Duodenal mucosa (tissue), 2 donors: Measurements from ENCODE around the gene RBP3.

ENCODE experiments used
- H3K27ac ChIP-seq: one replicate; pipeline ENCODE4 v1.7.0; 2013; ENCODE audit warnings: low read depth, low read length
- H3K27me3 ChIP-seq, 2 donors: one replicate each; pipeline ENCODE4 v1.7.0; 2013; ENCODE audit warnings: low read length in 2 of 2, control low read depth in 1 of 2; ENCODE audit not compliant: insufficient read depth in 2 of 2, control insufficient read depth in 1 of 2
- H3K36me3 ChIP-seq, 2 donors: one replicate each; pipeline ENCODE4 v1.7.0; 2013; ENCODE audit warnings: low read length in 2 of 2, control low read depth in 1 of 2; ENCODE audit not compliant: insufficient read depth in 2 of 2, control insufficient read depth in 1 of 2
- H3K4me1 ChIP-seq, 2 donors: one replicate each; pipeline ENCODE4 v1.7.0; 2013; ENCODE audit warnings: low read length in 2 of 2, control low read depth in 1 of 2; ENCODE audit not compliant: insufficient read depth in 2 of 2, control insufficient read depth in 1 of 2
- H3K4me3 ChIP-seq, 2 donors: one replicate each; pipeline ENCODE4 v1.7.0; 2013; ENCODE audit warnings: low read length in 2 of 2, low read depth in 1 of 2
- H3K9ac ChIP-seq, 2 donors: one replicate each; pipeline ENCODE4 v1.7.0; 2013; ENCODE audit warnings: low read length in 2 of 2, low read depth in 1 of 2
- H3K9me3 ChIP-seq, 2 donors: one replicate each; pipeline ENCODE4 v1.7.0; 2013; ENCODE audit warnings: low read length in 2 of 2, control low read depth in 1 of 2; ENCODE audit not compliant: control insufficient read depth in 1 of 2

RBP3 gene

DNA sequence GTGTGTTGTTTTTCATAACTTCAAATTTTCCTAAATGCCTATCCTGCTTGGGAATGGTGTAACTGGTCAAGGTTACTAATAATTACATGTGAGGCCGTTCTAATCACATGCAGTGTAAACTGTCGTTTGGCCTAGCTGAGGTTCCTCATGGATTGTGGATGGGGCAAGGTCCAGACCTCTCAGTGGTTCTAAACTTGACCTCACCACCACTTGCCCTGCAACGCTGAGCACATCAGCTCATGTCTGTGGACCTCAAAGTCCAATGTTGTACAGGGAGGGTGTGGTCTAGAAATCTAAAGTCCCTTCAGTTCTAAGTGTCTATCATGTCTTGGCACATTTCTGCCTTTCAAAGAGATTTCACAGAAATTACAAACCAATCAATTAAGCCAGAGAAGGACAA is 15.6 kb downstream of the RBP3 start:
- Histone ChIP-seq H3K36me3 (peaks cover 0 to 12% of the 10 kb centered on the region in 2 donors), H3K4me3 (no peak overlapping the region), H3K9me3 (no peaks in the 10 kb centered on the region), H3K27ac (no peak overlapping the region), H3K4me1 (peaks cover 8 to 12% of the 10 kb centered on the region in 2 donors), H3K9ac (no peak overlapping the region), H3K27me3 (peaks cover 0 to 3% of the 10 kb centered on the region in 2 donors)

- Histone ChIP-seq H3K27me3 (peaks cover 0 to 3% of the 10 kb centered on the region in 2 donors), H3K36me3 (peaks cover 0 to 13% of the 10 kb centered on the region in 2 donors), H3K4me1 (peaks cover 8 to 12% of the 10 kb centered on the region in 2 donors), H3K9me3 (no peaks in the 10 kb centered on the region), H3K9ac (no peak overlapping the region), H3K4me3 (no peak overlapping the region), H3K27ac (no peak overlapping the region)
These were observed 16.2 kb downstream of the RBP3 start for GRCh38 chr10:47364366-47364765.

GRCh38 chr10:47364911-47365310 is 16.7 kb downstream of the RBP3 start:
- Histone ChIP-seq H3K9ac (no peak overlapping the region), H3K4me3 (no peak overlapping the region), H3K4me1 (peaks cover 8 to 12% of the 10 kb centered on the region in 2 donors), H3K27me3 (peaks cover 0 to 3% of the 10 kb centered on the region in 2 donors), H3K27ac (no peak overlapping the region), H3K36me3 (peaks cover 0 to 15% of the 10 kb centered on the region in 2 donors), H3K9me3 (no peaks in the 10 kb centered on the region)

DNA sequence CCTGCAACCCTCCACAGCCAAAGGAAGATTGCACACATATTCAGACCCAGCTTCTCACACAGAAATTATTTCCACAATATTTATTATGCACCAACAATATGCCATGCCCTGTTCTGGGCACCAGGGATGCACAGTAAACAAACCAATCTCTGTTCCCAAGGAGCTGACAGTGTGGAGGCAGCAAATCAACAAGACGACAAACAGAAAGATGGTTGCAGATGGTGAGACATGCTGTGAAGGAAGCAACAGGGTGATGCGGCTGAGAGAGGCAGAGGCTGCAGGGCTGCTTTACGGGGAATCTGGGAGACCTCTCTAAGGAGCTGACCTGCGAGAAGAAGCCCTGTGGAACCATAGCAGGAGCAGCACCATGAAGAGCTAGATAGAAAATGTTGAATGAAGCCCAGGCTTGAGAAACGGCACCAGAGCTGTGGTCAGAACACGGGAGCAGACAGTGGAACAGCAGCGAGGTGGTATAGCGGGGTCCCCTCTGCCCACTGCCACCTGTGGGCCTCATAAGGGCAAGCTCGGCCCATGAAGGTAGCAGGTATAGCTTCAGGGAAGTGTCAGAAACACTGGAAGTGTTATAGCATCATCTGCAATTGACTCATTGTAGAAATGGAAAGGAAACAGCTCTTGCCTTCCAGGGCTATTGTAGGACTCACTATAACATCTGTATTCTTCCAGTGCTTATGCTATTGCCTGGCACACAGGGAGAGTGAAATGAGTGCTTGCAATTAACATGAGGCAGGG is 17.4 kb downstream of the RBP3 start:
- Histone ChIP-seq H3K9ac (no peak overlapping the region), H3K27ac (no peak overlapping the region), H3K4me1 (peaks cover 8 to 12% of the 10 kb centered on the region in 2 donors), H3K9me3 (no peaks in the 10 kb centered on the region), H3K4me3 (no peak overlapping the region), H3K27me3 (peaks cover 0 to 3% of the 10 kb centered on the region in 2 donors), H3K36me3 (peaks cover 0 to 18% of the 10 kb centered on the region in 2 donors)

- Histone ChIP-seq H3K27me3 (peaks cover 0 to 3% of the 10 kb centered on the region in 2 donors), H3K9ac (no peak overlapping the region), H3K27ac (no peak overlapping the region)
These were observed 18.0 kb downstream of the RBP3 start for GRCh38 chr10:47366181-47366631.

GRCh38 chr10:47366731-47367460 is 18.7 kb downstream of the RBP3 start:
- no peak overlapping the region for H3K4me3 ChIP-seq
- H3K27me3 ChIP-seq: peaks cover 0 to 3% of the 10 kb centered on the region in 2 donors
- H3K9ac ChIP-seq: no peak overlapping the region

More at GRCh38 chr10:47366181-47366631, 18.0 kb downstream of the RBP3 start:
- H3K36me3 ChIP-seq: peaks cover 0 to 18% of the 10 kb centered on the region in 2 donors
- no peak overlapping the region for H3K4me3 ChIP-seq
- H3K9me3 ChIP-seq: no peaks in the 10 kb centered on the region
- peaks cover 8 to 12% of the 10 kb centered on the region in 2 donors for H3K4me1 ChIP-seq

DNA sequence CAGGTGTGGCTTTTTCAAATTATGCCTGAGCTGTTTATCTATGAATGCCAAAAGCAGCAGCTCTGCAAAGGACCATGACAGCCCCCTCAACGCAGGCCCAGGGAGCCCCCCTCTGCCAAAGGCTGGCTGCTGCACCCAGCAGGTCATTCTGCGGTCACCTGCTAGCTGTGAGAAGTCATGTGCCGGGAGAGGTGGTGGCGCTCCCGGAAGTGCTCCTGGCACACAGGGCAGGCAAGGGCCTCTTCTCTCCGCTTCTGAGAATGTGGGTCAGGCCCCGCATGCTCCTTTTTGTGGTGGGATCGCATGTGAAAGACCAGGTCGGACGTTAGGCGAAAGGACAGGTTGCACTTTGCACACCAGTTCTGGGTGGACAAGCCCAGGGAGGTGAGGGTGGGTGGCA is 19.5 kb downstream of the RBP3 start:
- Histone ChIP-seq H3K27me3 (peaks cover 0 to 3% of the 10 kb centered on the region in 2 donors), H3K27ac (no peak overlapping the region), H3K36me3 (peaks cover 0 to 19% of the 10 kb centered on the region in 2 donors), H3K4me3 (no peak overlapping the region), H3K9me3 (no peaks in the 10 kb centered on the region), H3K4me1 (peaks cover 8 to 12% of the 10 kb centered on the region in 2 donors), H3K9ac (no peak overlapping the region)

More at GRCh38 chr10:47366731-47367460, 18.7 kb downstream of the RBP3 start:
- Histone ChIP-seq H3K9me3 (no peaks in the 10 kb centered on the region), H3K36me3 (peaks cover 0 to 18% of the 10 kb centered on the region in 2 donors), H3K4me1 (peaks cover 8 to 12% of the 10 kb centered on the region in 2 donors), H3K27ac (no peak overlapping the region)

DNA sequence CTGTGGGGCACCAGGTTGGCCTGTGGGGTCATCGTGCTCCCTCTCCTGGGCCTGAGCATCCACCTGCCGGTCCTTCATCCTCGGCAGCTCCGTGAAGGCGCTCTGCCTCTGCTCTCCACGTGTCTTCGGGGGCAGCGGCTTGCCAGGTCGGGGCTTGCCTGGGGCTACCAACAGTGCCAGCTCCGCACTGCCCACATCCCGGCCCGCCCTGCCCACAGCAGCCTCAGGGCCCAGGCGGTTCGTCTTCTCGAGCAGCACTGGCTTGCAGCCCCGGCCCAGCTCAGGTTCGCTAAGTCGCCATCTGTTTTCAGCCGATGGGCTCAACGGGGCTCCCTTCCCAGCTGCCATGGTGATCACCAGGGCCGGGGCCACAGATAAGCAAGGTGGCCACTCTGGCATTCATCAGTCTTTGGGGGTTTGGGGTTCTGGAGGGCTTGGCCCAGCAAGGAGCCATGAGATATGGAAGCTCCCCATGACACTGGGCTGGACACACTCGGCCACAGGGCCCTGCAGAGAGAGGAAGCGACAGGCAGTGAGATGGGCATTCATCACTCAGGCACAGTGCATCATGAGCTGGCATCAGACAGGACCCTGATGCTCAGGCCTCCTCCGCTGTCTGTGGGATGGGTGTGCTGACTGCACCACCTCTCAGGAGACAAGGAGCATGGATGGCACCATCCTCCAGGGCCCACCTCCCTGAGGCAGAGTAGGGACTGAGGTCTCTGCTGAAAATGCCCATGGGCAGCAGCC is 20.4 kb downstream of the RBP3 start:
- no peaks in the 10 kb centered on the region for H3K9me3 ChIP-seq
- H3K36me3 ChIP-seq: peaks cover 0 to 22% of the 10 kb centered on the region in 2 donors
- H3K4me1 ChIP-seq: peaks cover 8 to 9% of the 10 kb centered on the region in 2 donors
- H3K27ac ChIP-seq: no peak overlapping the region
- no peak overlapping the region for H3K4me3 ChIP-seq
- no peak overlapping the region for H3K9ac ChIP-seq
- H3K27me3 ChIP-seq: peaks cover 0 to 3% of the 10 kb centered on the region in 2 donors

DNA sequence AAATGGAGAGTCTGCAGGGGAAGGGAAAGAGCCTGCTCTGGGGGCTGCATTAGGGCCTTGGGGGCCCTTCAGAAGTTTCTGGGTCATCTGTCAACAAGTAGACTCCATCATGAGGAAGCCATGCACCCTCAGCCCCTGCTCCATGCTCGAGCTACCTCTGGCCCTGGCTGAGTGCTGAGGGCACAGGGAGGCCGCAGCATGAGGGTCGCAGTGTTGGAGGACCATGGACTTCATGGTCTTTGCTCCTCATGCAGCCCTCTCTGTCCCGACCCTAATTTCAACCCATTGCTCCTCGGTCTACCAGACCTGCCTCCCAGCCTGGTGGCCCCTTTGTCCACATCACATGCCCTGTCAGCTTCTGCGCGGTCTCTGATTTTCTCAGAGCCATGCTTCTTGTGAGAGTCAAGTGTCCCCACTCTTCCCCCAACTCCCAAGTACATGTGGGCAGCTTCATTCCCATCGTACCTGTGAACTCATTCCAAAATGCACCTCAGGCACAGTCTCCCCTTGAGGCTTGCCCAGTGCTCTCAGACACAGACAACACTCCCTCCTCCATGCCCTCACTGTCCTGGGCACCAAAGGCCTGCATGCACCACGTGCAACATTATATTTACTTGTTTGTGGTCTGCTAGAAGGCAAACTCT is 21.2 kb downstream of the RBP3 start:
- no peak overlapping the region for H3K9ac ChIP-seq
- no peak overlapping the region for H3K27ac ChIP-seq

More for the DNA sequence above, 21.2 kb downstream of the RBP3 start:
- Histone ChIP-seq H3K27me3 (peaks cover 0 to 3% of the 10 kb centered on the region in 2 donors), H3K4me3 (no peak overlapping the region), H3K36me3 (peaks cover 0 to 22% of the 10 kb centered on the region in 2 donors), H3K9me3 (no peaks in the 10 kb centered on the region), H3K4me1 (peaks cover 2 to 4% of the 10 kb centered on the region in 2 donors)
